ENCODE measurements around the gene SUCO.

The SUCO gene

DNA sequence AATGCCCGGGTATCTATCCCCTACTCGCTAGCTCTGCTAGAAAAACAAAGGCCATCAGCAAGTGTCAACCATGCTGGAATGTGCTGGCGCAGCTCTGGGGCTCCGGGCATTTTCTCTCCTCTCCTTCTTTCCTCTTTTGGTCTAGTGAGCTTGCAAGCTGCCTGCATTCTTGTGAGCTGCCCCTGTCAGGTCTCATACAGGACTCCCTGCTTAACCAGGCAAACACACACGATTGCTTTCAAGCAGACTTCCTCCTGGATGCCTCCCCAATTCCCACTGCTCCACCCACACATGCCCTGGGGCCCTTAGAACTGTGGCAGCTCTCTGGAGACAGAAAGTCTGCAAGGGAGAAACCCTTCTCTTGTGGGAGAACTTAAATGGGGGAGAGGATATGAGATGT is 35.7 kb upstream of the SUCO start:
- H3K4me3 ChIP-seq (ENCODE audit: control insufficient read depth, low read depth, low read length) = no peak overlapping the region
- TF ChIP-seq, protein P1, sequence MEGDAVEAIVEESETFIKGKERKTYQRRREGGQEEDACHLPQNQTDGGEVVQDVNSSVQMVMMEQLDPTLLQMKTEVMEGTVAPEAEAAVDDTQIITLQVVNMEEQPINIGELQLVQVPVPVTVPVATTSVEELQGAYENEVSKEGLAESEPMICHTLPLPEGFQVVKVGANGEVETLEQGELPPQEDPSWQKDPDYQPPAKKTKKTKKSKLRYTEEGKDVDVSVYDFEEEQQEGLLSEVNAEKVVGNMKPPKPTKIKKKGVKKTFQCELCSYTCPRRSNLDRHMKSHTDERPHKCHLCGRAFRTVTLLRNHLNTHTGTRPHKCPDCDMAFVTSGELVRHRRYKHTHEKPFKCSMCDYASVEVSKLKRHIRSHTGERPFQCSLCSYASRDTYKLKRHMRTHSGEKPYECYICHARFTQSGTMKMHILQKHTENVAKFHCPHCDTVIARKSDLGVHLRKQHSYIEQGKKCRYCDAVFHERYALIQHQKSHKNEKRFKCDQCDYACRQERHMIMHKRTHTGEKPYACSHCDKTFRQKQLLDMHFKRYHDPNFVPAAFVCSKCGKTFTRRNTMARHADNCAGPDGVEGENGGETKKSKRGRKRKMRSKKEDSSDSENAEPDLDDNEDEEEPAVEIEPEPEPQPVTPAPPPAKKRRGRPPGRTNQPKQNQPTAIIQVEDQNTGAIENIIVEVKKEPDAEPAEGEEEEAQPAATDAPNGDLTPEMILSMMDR (conservative IDR thresholded peaks at IDR 0.05; ENCODE audit: control insufficient read depth, insufficient read depth, low read depth, low read length) = no peak
- DNase-seq (ENCODE audit: low read depth) = no peak

DNA sequence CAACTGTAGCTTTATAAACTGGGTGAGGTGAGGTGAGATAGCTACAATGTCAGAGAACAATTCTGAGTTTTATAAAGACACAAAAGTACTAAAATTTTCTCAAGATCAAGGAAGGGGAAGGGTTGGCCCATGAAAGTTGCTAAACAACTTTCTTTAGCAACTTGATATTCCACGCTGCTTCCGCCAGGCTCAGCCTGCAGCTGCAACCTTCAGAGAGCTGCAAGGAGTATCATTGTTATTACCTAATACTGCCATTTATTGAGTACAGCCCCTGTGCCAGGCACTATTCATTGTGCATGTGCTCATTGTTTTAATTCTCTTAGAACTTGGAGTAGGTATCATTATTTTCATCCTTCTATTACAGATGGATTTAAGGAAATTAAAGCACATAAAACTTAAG is 34.1 kb upstream of the SUCO start:
- DNase-seq (ENCODE audit: low read depth) = no peak
- H3K4me3 ChIP-seq (ENCODE audit: control insufficient read depth, low read depth, low read length) = no peak overlapping the region
- TF ChIP-seq, protein P1 (conservative IDR thresholded peaks at IDR 0.05; ENCODE audit: control insufficient read depth, insufficient read depth, low read depth, low read length) = no peak

GRCh38 chr1:172499636-172500141 is 33.3 kb upstream of the SUCO start:
- TF ChIP-seq, protein P1 (conservative IDR thresholded peaks at IDR 0.05; ENCODE audit: control insufficient read depth, insufficient read depth, low read depth, low read length) = no peak
- peak; percentile 12 for DNase-seq (ENCODE audit: low read depth)
- H3K4me3 ChIP-seq (ENCODE audit: control insufficient read depth, low read depth, low read length) = no peak overlapping the region

DNA sequence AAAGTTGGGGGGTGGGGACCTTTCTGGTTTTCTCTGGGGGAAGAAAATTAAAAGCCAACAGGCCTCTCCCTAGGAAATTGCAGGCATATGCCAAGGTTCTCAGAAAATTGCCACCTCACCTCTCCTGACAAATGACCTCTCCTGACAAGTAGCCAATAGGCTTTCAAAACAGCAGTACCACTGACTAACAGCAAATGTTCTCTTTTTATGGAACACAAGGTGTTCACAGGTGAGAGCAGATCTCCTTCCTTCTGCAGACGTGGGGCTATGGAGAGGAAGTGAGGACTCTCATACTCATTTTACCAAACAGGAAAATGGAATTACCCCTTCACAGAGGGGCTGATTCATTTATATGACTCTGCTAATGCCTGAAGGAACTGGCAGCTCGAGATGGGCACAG is 32.7 kb upstream of the SUCO start:
- DNase-seq (ENCODE audit: low read depth) = no peak
- no peak overlapping the region for H3K4me3 ChIP-seq (ENCODE audit: control insufficient read depth, low read depth, low read length)
- TF ChIP-seq, protein P1 (conservative IDR thresholded peaks at IDR 0.05; ENCODE audit: control insufficient read depth, insufficient read depth, low read depth, low read length) = no peak

- TF ChIP-seq, protein P1 (conservative IDR thresholded peaks at IDR 0.05; ENCODE audit: control insufficient read depth, insufficient read depth, low read depth, low read length) = no peak
- DNase-seq (ENCODE audit: low read depth) = no peak
Observed at GRCh38 chr1:172507741-172508140, 25.2 kb upstream of the SUCO start.

DNA sequence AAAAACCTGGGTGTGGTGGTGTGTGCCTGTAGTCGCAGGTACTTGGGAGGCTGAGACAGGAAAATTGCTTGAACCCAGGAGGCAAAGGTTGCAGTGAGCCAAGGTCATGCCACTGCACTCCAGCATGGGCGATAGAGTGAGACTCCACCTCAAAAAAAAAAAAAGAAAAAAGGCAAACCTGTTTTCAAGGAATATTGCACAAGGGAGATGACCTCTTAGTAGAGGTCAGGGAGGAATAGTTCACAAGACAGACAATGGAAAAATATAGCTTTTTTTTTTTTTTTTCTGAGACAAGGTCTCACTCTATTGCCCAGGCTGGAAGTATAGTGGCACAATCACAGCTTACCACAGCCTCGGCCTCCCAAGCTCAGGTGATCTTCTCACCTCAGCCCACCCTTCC is 22.5 kb upstream of the SUCO start:
- H3K4me3 ChIP-seq (ENCODE audit: control insufficient read depth, low read depth, low read length) = no peak overlapping the region
- TF ChIP-seq, protein P1 (conservative IDR thresholded peaks at IDR 0.05; ENCODE audit: control insufficient read depth, insufficient read depth, low read depth, low read length) = no peak
- DNase-seq (ENCODE audit: low read depth) = no peak

More at GRCh38 chr1:172507741-172508140, 25.2 kb upstream of the SUCO start:
- H3K4me3 ChIP-seq (ENCODE audit: control insufficient read depth, low read depth, low read length) = no peak overlapping the region

DNA sequence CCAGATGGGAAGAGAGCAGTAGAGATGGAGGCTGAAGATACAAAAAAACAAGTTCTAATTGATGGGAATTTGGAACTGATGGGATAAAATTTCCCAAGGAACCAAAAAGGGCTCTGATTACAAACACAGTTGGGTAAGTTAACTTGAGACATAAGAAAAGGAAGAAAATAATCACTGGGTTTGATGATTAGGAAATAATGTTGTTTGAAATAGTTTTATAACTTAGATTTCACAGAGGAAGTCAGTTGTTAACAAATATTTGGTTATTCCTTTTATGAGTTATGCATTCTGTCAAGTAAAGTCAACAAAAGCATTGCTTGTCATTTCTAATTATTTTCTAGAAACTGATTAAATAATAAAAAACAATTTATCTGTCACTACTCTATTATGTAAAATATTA is 20.4 kb upstream of the SUCO start:
- no peak for DNase-seq (ENCODE audit: low read depth)
- H3K4me3 ChIP-seq (ENCODE audit: control insufficient read depth, low read depth, low read length) = no peak overlapping the region
- TF ChIP-seq, protein P1 (conservative IDR thresholded peaks at IDR 0.05; ENCODE audit: control insufficient read depth, insufficient read depth, low read depth, low read length) = no peak

All from fibroblast of mammary gland (primary cell).